H1 (cell line): ENCODE measurements around the gene ARMC7. TPM values are rescaled to one million over a fixed set of nuclear protein-coding genes. Genes with fewer than 3 reads are reported as not detected.

Source experiments
- CTCF ChIA-PET: fragments of 300-600 bp; sonication (Branson Sonifier 250); formaldehyde crosslinking; loops from one replicate; lab custom pipeline; 2021; ENCODE audit not compliant: partially characterized antibody; lab: Charles Lee
- POLR2A ChIA-PET: fragments of 300-600 bp; sonication (Branson Sonifier 250); formaldehyde crosslinking; loops from one replicate; lab custom pipeline; 2021; ENCODE audit warnings: inconsistent platforms; ENCODE audit not compliant: partially characterized antibody; lab: Charles Lee
- DNase-seq, 2 experiments: peaks; one replicate each; pipeline versions ENCODE4 v3.0.0 to v3.0.0-alpha.2; 2010 to 2022; ENCODE audit warnings: low spot score in 2 of 2, low read depth in 1 of 2, mixed read lengths in 1 of 2
- FAIRE-seq: peaks from 2 replicates; lab custom pipeline; 2011; peaks lifted over from hg19 to GRCh38; lab: Jason Lieb, UNC
- H2AFZ ChIP-seq: 2 replicates; pipeline ENCODE4 v1.8.1; 2012; ENCODE audit warnings: low read length, inconsistent platforms
- H2AK5ac ChIP-seq: 2 replicates; pipeline ENCODE4 v1.6.1; 2013; ENCODE audit warnings: low read depth, low read length
- H2BK120ac ChIP-seq: replicated peaks from 2 replicates; pipeline ENCODE3; 2013; ENCODE audit warnings: low read depth, low read length, inconsistent platforms
- H2BK12ac ChIP-seq: 2 replicates; pipeline ENCODE4 v1.6.1; 2013; ENCODE audit warnings: low read depth, low read length
- H2BK15ac ChIP-seq: 2 replicates; pipeline ENCODE4 v1.6.1; 2013; ENCODE audit warnings: low read length
- H2BK20ac ChIP-seq: 2 replicates; pipeline ENCODE4 v1.6.1; 2013; ENCODE audit warnings: low read length
- H2BK5ac ChIP-seq: 2 replicates; pipeline ENCODE4 v1.6.1; 2013; ENCODE audit warnings: low read depth, low read length
- H3K14ac ChIP-seq: 2 replicates; pipeline ENCODE4 v1.6.1; 2013; ENCODE audit warnings: inconsistent platforms; ENCODE audit not compliant: insufficient read length
- H3K18ac ChIP-seq: 2 replicates; pipeline ENCODE4 v1.6.1; 2013; ENCODE audit warnings: low read length; ENCODE audit errors: extremely low read depth
- H3K23ac ChIP-seq: 2 replicates; pipeline ENCODE4 v1.6.1; 2013; ENCODE audit warnings: inconsistent platforms; ENCODE audit not compliant: insufficient read length
- H3K23me2 ChIP-seq: 2 replicates; pipeline ENCODE4 v1.6.1; 2013; ENCODE audit warnings: low read depth, low read length
- H3K27ac ChIP-seq: 2 replicates; pipeline ENCODE4 v1.6.1; 2011; ENCODE audit warnings: low read depth, low read length, inconsistent platforms
- H3K27me3 ChIP-seq, 4 experiments: replicated peaks in 1 of 4; 1 replicate in 1 of 4; 2 replicates in 3 of 4; pipeline versions ENCODE4 v1.6.1 to v1.8.1; 2011 to 2013; ENCODE audit warnings: low read length in 3 of 4, mild to moderate bottlenecking in 3 of 4, inconsistent platforms in 2 of 4, mixed read lengths in 2 of 4, moderate library complexity in 1 of 4; ENCODE audit not compliant: control insufficient read depth in 3 of 4, insufficient read depth in 3 of 4; ENCODE audit errors: extremely low read depth in 1 of 4
- H3K36me3 ChIP-seq, 4 experiments: 2 replicates each; pipeline versions ENCODE4 v1.6.1 to v1.8.1; 2011 to 2013; ENCODE audit warnings: mild to moderate bottlenecking in 4 of 4, low read length in 3 of 4, moderate library complexity in 2 of 4, control low read depth in 1 of 4, inconsistent platforms in 1 of 4; ENCODE audit not compliant: insufficient read depth in 4 of 4, control insufficient read depth in 2 of 4
- H3K4ac ChIP-seq: replicated peaks from 2 replicates; pipeline ENCODE3; 2013; ENCODE audit warnings: low read length, low read depth, mixed read lengths, inconsistent platforms; ENCODE audit not compliant: insufficient read length
- H3K4me1 ChIP-seq, 4 experiments: replicated peaks in 1 of 4; 1 replicate in 1 of 4; 2 replicates in 3 of 4; pipeline versions ENCODE4 v1.6.1 to v1.8.1; 2011 to 2013; ENCODE audit warnings: low read length in 3 of 4, inconsistent platforms in 2 of 4, mixed read lengths in 1 of 4; ENCODE audit not compliant: insufficient read depth in 4 of 4, control insufficient read depth in 3 of 4
- H3K4me2 ChIP-seq, 2 experiments: 2 replicates each; pipeline versions ENCODE4 v1.6.1 to v1.8.1; 2011 to 2013; ENCODE audit warnings: low read depth in 2 of 2, low read length in 2 of 2, control low read depth in 1 of 2, inconsistent platforms in 1 of 2, mild to moderate bottlenecking in 1 of 2; ENCODE audit not compliant: insufficient read depth in 1 of 2
- H3K4me3 ChIP-seq, 4 experiments: fragments of 200-600, 300-600 bp in 1 of 4; sonication (generic), shearing (Covaris generic), sonication (Bioruptor Twin) in 1 of 4; 2 replicates each; pipeline versions ENCODE4 v1.5.1 to v1.8.1; 2011 to 2016; ENCODE audit warnings: low read length in 4 of 4, low read depth in 3 of 4, control low read depth in 2 of 4, inconsistent platforms in 2 of 4, mild to moderate bottlenecking in 2 of 4, mixed read lengths in 1 of 4, moderate library complexity in 1 of 4; ENCODE audit not compliant: insufficient read depth in 2 of 4; ENCODE audit errors: extremely low read depth in 1 of 4
- H3K56ac ChIP-seq: replicated peaks from 2 replicates; pipeline ENCODE3; 2013; ENCODE audit warnings: low read depth, mild to moderate bottlenecking, mixed read lengths, low read length, inconsistent platforms; ENCODE audit not compliant: insufficient read length
- H3K79me1 ChIP-seq: 2 replicates; pipeline ENCODE4 v1.6.1; 2013; ENCODE audit warnings: low read depth, low read length, control low read depth
- H3K79me2 ChIP-seq, 2 experiments: 2 replicates each; pipeline versions ENCODE4 v1.6.1 to v1.8.1; 2012 to 2013; ENCODE audit warnings: low read length in 2 of 2, mild to moderate bottlenecking in 2 of 2, inconsistent platforms in 1 of 2; ENCODE audit not compliant: insufficient read depth in 2 of 2, control insufficient read depth in 1 of 2
- H3K9ac ChIP-seq, 4 experiments: replicated peaks in 1 of 4; 1 replicate in 1 of 4; 2 replicates in 3 of 4; pipeline versions ENCODE4 v1.6.1 to v1.8.1; 2011 to 2013; ENCODE audit warnings: low read depth in 3 of 4, low read length in 3 of 4, control low read depth in 2 of 4, mild to moderate bottlenecking in 2 of 4, moderate library complexity in 2 of 4, inconsistent platforms in 1 of 4; ENCODE audit errors: extremely low read depth in 1 of 4
- H3K9me3 ChIP-seq, 2 experiments: 2 replicates each; pipeline versions ENCODE4 v1.6.1 to v1.8.1; 2012 to 2013; ENCODE audit warnings: mild to moderate bottlenecking in 2 of 2, moderate library complexity in 2 of 2, control low read depth in 1 of 2, inconsistent platforms in 1 of 2, low read depth in 1 of 2, low read length in 1 of 2, mixed read lengths in 1 of 2; ENCODE audit not compliant: insufficient read depth in 2 of 2
- H4K20me1 ChIP-seq, 2 experiments: replicated peaks in 1 of 2; 2 replicates each; pipeline versions ENCODE3 to v1.8.1; 2011 to 2013; ENCODE audit warnings: inconsistent platforms in 2 of 2, low read length in 2 of 2, mild to moderate bottlenecking in 1 of 2; ENCODE audit not compliant: insufficient read depth in 2 of 2, control insufficient read depth in 1 of 2
- H4K5ac ChIP-seq: 2 replicates; pipeline ENCODE4 v1.6.1; 2013; ENCODE audit warnings: low read length, low read depth, mixed read lengths, inconsistent platforms; ENCODE audit not compliant: insufficient read length
- H4K8ac ChIP-seq: 2 replicates; pipeline ENCODE4 v1.8.0; 2013; ENCODE audit warnings: mild to moderate bottlenecking, moderate library complexity, low read length, inconsistent platforms; ENCODE audit not compliant: insufficient read depth; ENCODE audit errors: extremely low read depth
- H4K91ac ChIP-seq: replicated peaks from 2 replicates; pipeline ENCODE3; 2013; ENCODE audit warnings: low read length, mixed read lengths, inconsistent platforms; ENCODE audit not compliant: insufficient read length
- MAFK ChIP-seq: IDR thresholded peaks from 2 replicates; pipeline ENCODE4 v1.6.1; 2012; ENCODE audit warnings: low read depth, mild to moderate bottlenecking, improper control_type of control experiment, low read length
- SRF ChIP-seq: IDR thresholded peaks from 2 replicates; pipeline ENCODE4 v1.6.1; 2011; ENCODE audit warnings: mild to moderate bottlenecking, low read depth, low read length, moderate library complexity
- WGBS, 2 experiments: shearing (Covaris generic) in 1 of 2; methylation state at CpG; one replicate each; pipeline versions ENCODE4 v1.1.6 to v1.1.7; 2013 to 2015; ENCODE audit warnings: low lambda C conversion rate in 2 of 2, mixed read lengths in 2 of 2, inconsistent platforms in 1 of 2, low coverage in 1 of 2, missing lambda C conversion rate in 1 of 2; ENCODE audit not compliant: insufficient replicate concordance in 2 of 2, insufficient coverage in 1 of 2, insufficient read length in 1 of 2; ENCODE audit errors: extremely low coverage in 1 of 2, missing lambda C conversion rate in 1 of 2; 5-methylcytosine and 5-hydroxymethylcytosine counted together
- polyA plus RNA-seq, 7 experiments: library from polyadenylated mRNA; depleted of rRNA in 3 of 7; stranded (reverse) in 5 of 7; unstranded in 2 of 7; fragments of >200 nt in 5 of 7; fragments of 200-250 nt in 2 of 7; gene quantifications; 1 replicate in 5 of 7; 2 replicates in 1 of 7; 4 replicates in 1 of 7; pipeline versions ENCODE4 v1.2.1 to v1.2.3, GENCODE V29; 2011 to 2013; ENCODE audit warnings: missing spikeins in 2 of 7, mixed read lengths in 2 of 7
- total RNA-seq: library from RNA; stranded (reverse); fragmentation: NEBNext Ultra II Directional; extraction: Animal tissue kit (Norgen Biotek cat#: 25700); gene quantifications from 2 replicates; pipeline ENCODE4 v1.2.1, GENCODE V29; 2021

ARMC7 gene
- total and polyA plus RNA-seq, 2 of the 8 experiments (the other 6 are each of a cell fraction or from before 2014, with no cell fraction given) = 9.8 to 13.6 TPM

GRCh38 chr17:75096082-75096625 is 13.6 kb upstream of the ARMC7 start:
- Histone ChIP-seq H2BK20ac (no peak overlapping the region), H3K9ac (0 out of 7 replicates have a peak overlapping the region, but pooled peaks of 1 of the 4 experiments have one; percentile 32), H3K18ac (no peak overlapping the region), H3K56ac (no peak overlapping the region), H2BK5ac (no peak overlapping the region), H3K79me2 (peaks cover 0 to 7% of the 10 kb centered on the region in 2 experiments; a peak in 2 of 4 replicates), H4K91ac (no peak overlapping the region), H4K8ac (no peak overlapping the region), H3K79me1 (peaks cover 5% of the 10 kb centered on the region), H3K36me3 (peaks cover 0 to 9% (median 4%) of the 10 kb centered on the region in 4 experiments; a peak in 5 of 8 replicates), H2BK120ac (no peak overlapping the region), H3K4me3 (no peak overlapping the region), H3K4me2 (no peak overlapping the region), H2BK15ac (no peak overlapping the region), H3K27ac (no peak overlapping the region), H4K20me1 (peaks cover 0 to 5% of the 10 kb centered on the region in 2 experiments), H3K23ac (no peak overlapping the region), H4K5ac (no peak overlapping the region), H2AK5ac (no peak overlapping the region), H3K14ac (no peak overlapping the region), H3K9me3 (peaks cover 0 to 3% of the 10 kb centered on the region in 2 experiments; a peak in 2 of 4 replicates), H2BK12ac (no peak overlapping the region), H3K27me3 (no peaks in the 10 kb centered on the region), H3K23me2 (peaks cover 4% of the 10 kb centered on the region), H3K4ac (no peak overlapping the region), H3K4me1 (peaks cover 0 to 13% (median 8%) of the 10 kb centered on the region in 4 experiments; a peak in 6 of 7 replicates), H2AFZ (no peak overlapping the region)
- TF ChIP-seq SRF (no peak), MAFK (0 out of 2 replicates have a peak, but pooled peaks have one; percentile 18)
- ChIA-PET POLR2A (interaction anchor here (0.6 to 1.5 kb wide), 6 partner anchors 8 to 684 kb away, joined by 3 to 5 read pairs (median 3); partner anchors contain the start of gene ARMC7), CTCF (interaction anchor here (0.9 to 6.8 kb wide), 5 partner anchors 10 to 34 kb away, joined by 3 to 60 read pairs (median 9); no protein-coding TSS in a partner anchor)
- FAIRE-seq (no peak), DNase-seq (no peak)
- WGBS, 2 experiments = 87% methylated on average over 12 of the region's 14 CpGs; no CpG with 5 or more reads in 1 of the 2 experiments
